ENCODE results near the gene CCDC178.

CCDC178 gene

GRCh38 chr18:32998921-32999320 is 441.6 kb downstream of the CCDC178 start:
- no peak for TF ChIP-seq CTCF (IDR thresholded peaks at IDR 0.05; ENCODE audit: insufficient read depth, low read length)
- TF ChIP-seq POLR2AphosphoS5 (IDR thresholded peaks at IDR 0.05; ENCODE audit: low read depth): no peak
- no peak for TF ChIP-seq REST (IDR thresholded peaks at IDR 0.05; ENCODE audit: insufficient replicate concordance, low read depth)
- no peak for TF ChIP-seq SPI1 (IDR thresholded peaks at IDR 0.05; ENCODE audit: borderline replicate concordance, low read depth)
- TF ChIP-seq GABPA (IDR thresholded peaks at IDR 0.05; ENCODE audit: low read depth): no peak
- DNase-seq (ENCODE audit: low read depth in 1 of 2, low spot score in 1 of 2): no peak
- H3K27me3 ChIP-seq (ENCODE audit: insufficient read depth, poor library complexity, severe bottlenecking): no peaks in the 10 kb centered on the region
- no peak overlapping the region for H3K27ac ChIP-seq (replicated peaks)
- no peak overlapping the region for H3K4me3 ChIP-seq (replicated peaks; ENCODE audit: insufficient read depth, low read length)

- Histone ChIP-seq H3K4me3 (replicated peaks; ENCODE audit: insufficient read depth, low read length) (no peak overlapping the region), H3K27ac (replicated peaks) (no peak overlapping the region), H3K27me3 (ENCODE audit: insufficient read depth, poor library complexity, severe bottlenecking) (no peaks in the 10 kb centered on the region)
- no peak for DNase-seq (ENCODE audit: low read depth in 1 of 2, low spot score in 1 of 2)
- TF ChIP-seq CTCF (IDR thresholded peaks at IDR 0.05; ENCODE audit: insufficient read depth, low read length) (no peak), SPI1 (IDR thresholded peaks at IDR 0.05; ENCODE audit: borderline replicate concordance, low read depth) (no peak), GABPA (IDR thresholded peaks at IDR 0.05; ENCODE audit: low read depth) (no peak), REST (IDR thresholded peaks at IDR 0.05; ENCODE audit: insufficient replicate concordance, low read depth) (no peak), POLR2AphosphoS5 (IDR thresholded peaks at IDR 0.05; ENCODE audit: low read depth) (no peak)
Measured at GRCh38 chr18:32998285-32998684, 442.2 kb downstream of the CCDC178 start.

- H3K27me3 ChIP-seq (ENCODE audit: insufficient read depth, poor library complexity, severe bottlenecking): no peaks in the 10 kb centered on the region
- no peak overlapping the region for H3K27ac ChIP-seq (replicated peaks)
- TF ChIP-seq CTCF (IDR thresholded peaks at IDR 0.05; ENCODE audit: insufficient read depth, low read length): no peak
- TF ChIP-seq SPI1 (IDR thresholded peaks at IDR 0.05; ENCODE audit: borderline replicate concordance, low read depth): no peak
- no peak for TF ChIP-seq POLR2AphosphoS5 (IDR thresholded peaks at IDR 0.05; ENCODE audit: low read depth)
- no peak for TF ChIP-seq GABPA (IDR thresholded peaks at IDR 0.05; ENCODE audit: low read depth)
- no peak for TF ChIP-seq REST (IDR thresholded peaks at IDR 0.05; ENCODE audit: insufficient replicate concordance, low read depth)
- no peak for DNase-seq (ENCODE audit: low read depth in 1 of 2, low spot score in 1 of 2)
- H3K4me3 ChIP-seq (replicated peaks; ENCODE audit: insufficient read depth, low read length): no peak overlapping the region
Measured at GRCh38 chr18:32983721-32984120, 456.8 kb downstream of the CCDC178 start.

Measured in HL-60 (cell line).